HepG2 (cell line): ENCODE data around the gene DHRS1. TPM values are rescaled to one million over a fixed set of nuclear protein-coding genes. Genes with fewer than 3 reads are reported as not detected.
A peak's percentile ranks its signal among the peaks of the same experiment; 100 is the strongest.

ENCODE experiments used
- EED ChIP-seq: sonication (generic); formaldehyde crosslinking; IDR thresholded peaks from 2 replicates; pipeline ENCODE4 v1.5.0; 2020; ENCODE audit warnings: mild to moderate bottlenecking, missing genetic modification reagents
- GFI1 ChIP-seq: sonication (generic); formaldehyde crosslinking; IDR thresholded peaks from 2 replicates; pipeline ENCODE4 v1.5.0; 2020; ENCODE audit warnings: missing genetic modification reagents, mild to moderate bottlenecking, borderline replicate concordance
- MAFF ChIP-seq: IDR thresholded peaks from 2 replicates; pipeline ENCODE4 v1.6.1; 2011; ENCODE audit warnings: low read depth, low read length, improper control_type of control experiment
- PRMT3 ChIP-seq: sonication (generic); formaldehyde crosslinking; IDR thresholded peaks from 2 replicates; pipeline ENCODE4 v1.8.1; 2022; ENCODE audit warnings: low read depth, mild to moderate bottlenecking, moderate library complexity, missing genetic modification reagents, borderline replicate concordance
- RFX5 ChIP-seq: IDR thresholded peaks from 2 replicates; pipeline ENCODE4 v1.6.1; 2011; ENCODE audit warnings: low read depth, low read length, improper control_type of control experiment
- SP5 ChIP-seq: IDR thresholded peaks from 2 replicates; pipeline ENCODE4 v1.6.1; 2016; ENCODE audit warnings: low read depth, borderline replicate concordance
- SRY ChIP-seq: sonication (generic); formaldehyde crosslinking; IDR thresholded peaks from 2 replicates; pipeline ENCODE4 v1.8.0; 2022; ENCODE audit warnings: mild to moderate bottlenecking, missing genetic modification reagents
- TBP ChIP-seq: sonication (generic); formaldehyde crosslinking; IDR thresholded peaks from 2 replicates; pipeline ENCODE4 v1.5.0; 2020; ENCODE audit warnings: missing genetic modification reagents
- TFDP1 ChIP-seq: IDR thresholded peaks from 2 replicates; pipeline ENCODE4 v1.6.1; 2016; ENCODE audit warnings: missing compliant biosample characterization, missing genetic modification reagents, borderline replicate concordance
- ZBTB46 ChIP-seq: sonication (generic); formaldehyde crosslinking; IDR thresholded peaks from 2 replicates; pipeline ENCODE4 v1.4.0; 2020; ENCODE audit warnings: mild to moderate bottlenecking, missing genetic modification reagents, borderline replicate concordance
- ZNF512B ChIP-seq: sonication (generic); formaldehyde crosslinking; IDR thresholded peaks from 2 replicates; pipeline ENCODE4 v1.5.1; 2020; ENCODE audit warnings: missing genetic modification reagents, mild to moderate bottlenecking, borderline replicate concordance
- ZNF549 ChIP-seq: sonication (generic); formaldehyde crosslinking; IDR thresholded peaks from 2 replicates; pipeline ENCODE4 v1.5.0; 2020; ENCODE audit warnings: missing genetic modification reagents
- ZNF563 ChIP-seq: sonication (generic); formaldehyde crosslinking; IDR thresholded peaks from 2 replicates; pipeline ENCODE4 v1.8.0; 2022; ENCODE audit warnings: mild to moderate bottlenecking, moderate library complexity, missing genetic modification reagents
- ZNF574 ChIP-seq: sonication (generic); formaldehyde crosslinking; IDR thresholded peaks from 2 replicates; pipeline ENCODE4 v1.4.0; 2020; ENCODE audit warnings: missing genetic modification reagents
- ZNF670 ChIP-seq: sonication (generic); formaldehyde crosslinking; IDR thresholded peaks from 2 replicates; pipeline ENCODE4 v1.8.0; 2022; ENCODE audit warnings: mild to moderate bottlenecking, missing genetic modification reagents, borderline replicate concordance
- ZNF704 ChIP-seq: sonication (generic); formaldehyde crosslinking; IDR thresholded peaks from 2 replicates; pipeline ENCODE4 v1.8.1; 2023; ENCODE audit warnings: mild to moderate bottlenecking, inconsistent platforms, moderate library complexity, missing genetic modification reagents, borderline replicate concordance
- ZNF709 ChIP-seq: sonication (generic); formaldehyde crosslinking; IDR thresholded peaks from 2 replicates; pipeline ENCODE4 v1.5.0; 2020; ENCODE audit warnings: mild to moderate bottlenecking, missing genetic modification reagents
- ZNF770 ChIP-seq: sonication (generic); formaldehyde crosslinking; IDR thresholded peaks from 2 replicates; pipeline ENCODE4 v1.5.0; 2020; ENCODE audit warnings: mild to moderate bottlenecking, missing genetic modification reagents
- polyA plus RNA-seq, 8 experiments: library from polyadenylated mRNA; depleted of rRNA in 3 of 8; stranded (reverse) in 7 of 8; unstranded in 1 of 8; fragments of >200 nt; fragmentation: Illumina TruSeq in 4 of 8; extraction: Trizol in 4 of 8; gene quantifications; 2 replicates each; pipeline versions ENCODE4 v1.2.1 to v1.2.3, GENCODE V29; 2011 to 2016; ENCODE audit warnings: low read depth in 4 of 8, missing spikeins in 1 of 8, mixed read lengths in 1 of 8; ENCODE audit not compliant: insufficient read depth in 1 of 8
- total RNA-seq, 5 experiments: library from RNA; depleted of rRNA; stranded (reverse); fragments of >200 nt; fragmentation: Illumina TruSeq; extraction: Trizol; gene quantifications; 2 replicates each; pipeline ENCODE4 v1.2.3, GENCODE V29; 2016; ENCODE audit warnings: low read depth in 1 of 5

DHRS1 gene
- total and polyA plus RNA-seq, 2 of the 13 experiments (the other 11 are each of a cell fraction or from before 2014, with no cell fraction given): 49.8 to 60.8 TPM

- TF ChIP-seq ZNF574 (CRISPR knock-in tag) (no peak), MAFF (no peak), ZBTB46 (CRISPR knock-in tag) (no peak), ZNF709 (CRISPR knock-in tag) (0 out of 2 replicates have a peak, but pooled peaks have one; percentile 15), ZNF549 (CRISPR knock-in tag) (no peak), ZNF704 (CRISPR knock-in tag) (no peak), ZNF770 (CRISPR knock-in tag) (no peak), RFX5 (no peak), ZNF670 (CRISPR knock-in tag) (no peak), SP5 (CRISPR knock-in tag) (no peak), EED (0 out of 2 replicates have a peak, but pooled peaks have one; percentile 44), TBP (CRISPR knock-in tag) (no peak), SRY (CRISPR knock-in tag) (no peak), TFDP1 (CRISPR knock-in tag) (no peak), GFI1 (CRISPR knock-in tag) (no peak), ZNF563 (CRISPR knock-in tag) (peak; percentile 24; the same call in 1 of the 2 replicates), PRMT3 (no peak), ZNF512B (CRISPR knock-in tag) (no peak)
Observed at GRCh38 chr14:24329736-24330135, 30.2 kb upstream of the DHRS1 start (continued).
